HepG2 (cell line): ENCODE results near the gene WNT5B. TPM values are rescaled to one million over a fixed set of nuclear protein-coding genes. Genes with fewer than 3 reads are reported as not detected.

Experiments
- ATAC-seq: fragments of 200-7000 bp; cut with Tn5 transposase; 3 replicates; pipeline ENCODE4 v1.9.1; 2020; ENCODE audit warnings: mild to moderate bottlenecking, moderate library complexity
- Bru-seq: library from RNA; stranded (reverse); fragments of 400-500 nt; gene quantifications from one replicate; lab custom pipeline; 2021; lab: Mats Ljungman, UMichigan
- BruChase-seq, 2 experiments: library from RNA; stranded (reverse); fragments of 400-500 nt; gene quantifications; one replicate each; lab custom pipeline; 2021; lab: Mats Ljungman, UMichigan
- BruUV-seq: library from RNA; stranded (reverse); fragments of 400-500 nt; replicated peaks from 2 replicates; lab custom pipeline; 2021; lab: Mats Ljungman, UMichigan
- CTCF ChIA-PET: fragments of 300-600 bp; formaldehyde crosslinking; extraction: SDS; loops from one replicate; lab custom pipeline; 2021; ENCODE audit warnings: low total read pairs, inconsistent platforms, low intra/inter-chr PET ratio; lab: Yijun Ruan, JAX
- POLR2A ChIA-PET: fragments of 350-600 bp; sonication (Branson Sonifier 250); formaldehyde crosslinking; loops from one replicate; lab custom pipeline; 2020; ENCODE audit warnings: antibody characterized with exemption, inconsistent platforms; lab: Yijun Ruan, JAX
- DNase-seq: peaks from one replicate; pipeline ENCODE4 v3.0.0-alpha.2; 2015; ENCODE audit warnings: low spot score
- FAIRE-seq: peaks from 3 replicates; lab custom pipeline; 2011; peaks lifted over from hg19 to GRCh38; lab: Jason Lieb, UNC
- H2AFZ ChIP-seq: one replicate; pipeline ENCODE4 v1.6.1; 2011; ENCODE audit warnings: low read length, inconsistent platforms
- H3K27ac ChIP-seq: fragments of 300-600 bp; 3 replicates; pipeline ENCODE4 v1.8.0; 2011; ENCODE audit warnings: mixed run types, mild to moderate bottlenecking, mixed read lengths, low read length, inconsistent platforms; ENCODE audit not compliant: insufficient read depth; ENCODE audit errors: extremely low read length
- H3K27me3 ChIP-seq, 2 experiments: fragments of 200-600 bp in 1 of 2; 2 replicates in 1 of 2; 3 replicates in 1 of 2; pipeline versions ENCODE4 v1.6.0 to v1.8.0; 2011; ENCODE audit warnings: low read length in 2 of 2, mild to moderate bottlenecking in 2 of 2, moderate library complexity in 2 of 2, inconsistent platforms in 1 of 2; ENCODE audit not compliant: insufficient read depth in 2 of 2, control insufficient read depth in 1 of 2
- H3K36me3 ChIP-seq, 2 experiments: fragments of 200-600 bp in 1 of 2; replicated peaks in 1 of 2; 2 replicates in 1 of 2; 3 replicates in 1 of 2; pipeline versions ENCODE4 v1.5.1 to v1.8.0; 2011; ENCODE audit warnings: low read length in 2 of 2, inconsistent platforms in 1 of 2; ENCODE audit not compliant: insufficient read depth in 2 of 2, control insufficient read depth in 1 of 2
- H3K4me1 ChIP-seq: 2 replicates; pipeline ENCODE4 v1.5.1; 2012; ENCODE audit warnings: low read length, inconsistent platforms; ENCODE audit not compliant: insufficient read depth
- H3K4me2 ChIP-seq: 2 replicates; pipeline ENCODE4 v1.6.0; 2011; ENCODE audit warnings: low read depth, low read length, inconsistent platforms
- H3K4me3 ChIP-seq, 3 experiments: fragments of 200-600 bp in 1 of 3; sonication (generic), shearing (Covaris generic) in 1 of 3; replicated peaks in 1 of 3; 2 replicates each; pipeline ENCODE4 v1.5.1; 2011 to 2016; ENCODE audit warnings: low read length in 3 of 3, inconsistent platforms in 2 of 3, low read depth in 2 of 3, mild to moderate bottlenecking in 2 of 3, control low read depth in 1 of 3, mixed read lengths in 1 of 3; ENCODE audit not compliant: insufficient read depth in 1 of 3
- H3K79me2 ChIP-seq: one replicate; pipeline ENCODE4 v1.6.1; 2011; ENCODE audit warnings: low read length, inconsistent platforms; ENCODE audit not compliant: insufficient read depth
- H3K9ac ChIP-seq: 2 replicates; pipeline ENCODE4 v1.6.0; 2011; ENCODE audit warnings: mild to moderate bottlenecking, low read depth, low read length, inconsistent platforms; ENCODE audit not compliant: insufficient read depth
- H3K9me3 ChIP-seq: 2 replicates; pipeline ENCODE4 v1.5.1; 2012; ENCODE audit warnings: mild to moderate bottlenecking, low read length
- H4K20me1 ChIP-seq: 2 replicates; pipeline ENCODE4 v1.6.0; 2011; ENCODE audit warnings: inconsistent platforms, mild to moderate bottlenecking, low read length, moderate library complexity; ENCODE audit not compliant: insufficient read depth
- DMTF1 ChIP-seq: sonication (generic); formaldehyde crosslinking; IDR thresholded peaks from 2 replicates; pipeline ENCODE4 v1.4.0; 2020; ENCODE audit warnings: mild to moderate bottlenecking, missing genetic modification reagents
- HES4 ChIP-seq: sonication (generic); formaldehyde crosslinking; IDR thresholded peaks from 2 replicates; pipeline ENCODE4 v1.9.0; 2021; ENCODE audit warnings: mild to moderate bottlenecking, missing genetic modification reagents, borderline replicate concordance
- KIAA2018 ChIP-seq: sonication (generic); formaldehyde crosslinking; IDR thresholded peaks from 2 replicates; pipeline ENCODE4 v1.5.0; 2020; ENCODE audit warnings: mild to moderate bottlenecking, missing genetic modification reagents, borderline replicate concordance
- MIER2 ChIP-seq: IDR thresholded peaks from 2 replicates; pipeline ENCODE4 v1.6.1; 2016; ENCODE audit warnings: missing biosample characterization, missing genetic modification reagents
- ZNF770 ChIP-seq: sonication (generic); formaldehyde crosslinking; IDR thresholded peaks from 2 replicates; pipeline ENCODE4 v1.5.0; 2020; ENCODE audit warnings: mild to moderate bottlenecking, missing genetic modification reagents
- WGBS: methylation state at CpG from one replicate; pipeline ENCODE4 v1.1.6; 2017; ENCODE audit warnings: low lambda C conversion rate; 5-methylcytosine and 5-hydroxymethylcytosine counted together
- in situ Hi-C: cut with HindIII; loops from 2 replicates; pipeline ENCODE4 v1.10.0; 2017; ENCODE audit warnings: low pct_unique_long_range_greater_than_20kb; ENCODE audit not compliant: extremely low pct_ligation_motif_present
- intact Hi-C: fragments of 100-400 bp; cut with micrococcal nuclease; formaldehyde crosslinking; loops from one replicate; pipeline ENCODE4 v1.10.0; 2022; ENCODE audit not compliant: unreplicated experiment
- long read RNA-seq, 2 experiments: library from RNA in 1 of 2; library from polyadenylated mRNA in 1 of 2; stranded (forward) in 1 of 2; unstranded in 1 of 2; transcript quantifications; one replicate each; pipeline ENCODE4 v2.0.0, GENCODE V29; 2019 to 2022
- polyA minus RNA-seq, 3 experiments: library from RNA; depleted of rRNA, polyadenylated mRNA; stranded (reverse); fragments of >200 nt; gene quantifications; 2 replicates each; pipeline ENCODE4 v1.2.3, GENCODE V29; 2011; ENCODE audit warnings: low replicate concordance in 1 of 3
- polyA plus RNA-seq, 8 experiments: library from polyadenylated mRNA; depleted of rRNA in 3 of 8; stranded (reverse) in 7 of 8; unstranded in 1 of 8; fragments of >200 nt; fragmentation: Illumina TruSeq in 4 of 8; extraction: Trizol in 4 of 8; gene quantifications; 2 replicates each; pipeline versions ENCODE4 v1.2.1 to v1.2.3, GENCODE V29; 2011 to 2016; ENCODE audit warnings: low read depth in 4 of 8, missing spikeins in 1 of 8, mixed read lengths in 1 of 8; ENCODE audit not compliant: insufficient read depth in 1 of 8
- total RNA-seq, 5 experiments: library from RNA; depleted of rRNA; stranded (reverse); fragments of >200 nt; fragmentation: Illumina TruSeq; extraction: Trizol; gene quantifications; 2 replicates each; pipeline ENCODE4 v1.2.3, GENCODE V29; 2016; ENCODE audit warnings: low read depth in 1 of 5

WNT5B gene
- total RNA-seq (2016; rRNA removed; fragmentation: Illumina TruSeq; extraction: Trizol) (0.04 TPM in 1 of 2 replicates, not detected in the other), polyA plus RNA-seq (2011; rRNA removed) (not detected in 2 replicates), polyA minus RNA-seq (2011; rRNA and poly(A)+ RNA removed; ENCODE audit: low replicate concordance) (not detected in 2 replicates), Bru-seq, nascent RNA (percentile 14 among the genes with signal in this experiment), BruChase-seq, experiment 1, labeled RNA remaining after a 6-hour chase (percentile 12 among the genes with signal in this experiment), BruChase-seq, experiment 2, labeled RNA remaining after a 2-hour chase (percentile 11 among the genes with signal in this experiment)
- total RNA-seq (2016; cell fraction: cytosol; rRNA removed; fragmentation: Illumina TruSeq; extraction: Trizol; ENCODE audit: low read depth): not detected in 2 replicates
- 0.06 TPM in 1 of 2 replicates, not detected in the other for total RNA-seq (2016; cell fraction: insoluble cytoplasmic fraction; rRNA removed; fragmentation: Illumina TruSeq; extraction: Trizol)
- not detected in 2 replicates for total RNA-seq (2016; cell fraction: membrane; rRNA removed; fragmentation: Illumina TruSeq; extraction: Trizol)
- total RNA-seq (2016; cell fraction: nucleus; rRNA removed; fragmentation: Illumina TruSeq; extraction: Trizol): not detected in 2 replicates
- 0.04 TPM in 2 replicates for polyA plus RNA-seq (2011; cell fraction: cytosol; rRNA removed)
- polyA plus RNA-seq (2011; cell fraction: nucleus; rRNA removed): not detected in 2 replicates
- polyA plus RNA-seq (2012): not detected in 2 replicates
- not detected in 2 replicates for polyA plus RNA-seq (2016; cell fraction: cytosol; fragmentation: Illumina TruSeq; extraction: Trizol; ENCODE audit: low read depth)
- polyA plus RNA-seq (2016; cell fraction: insoluble cytoplasmic fraction; fragmentation: Illumina TruSeq; extraction: Trizol; ENCODE audit: low read depth): not detected in 2 replicates
- not detected in 2 replicates for polyA plus RNA-seq (2016; cell fraction: membrane; fragmentation: Illumina TruSeq; extraction: Trizol; ENCODE audit: low read depth)
- not detected in 2 replicates for polyA plus RNA-seq (2016; cell fraction: nucleus; fragmentation: Illumina TruSeq; extraction: Trizol; ENCODE audit: insufficient read depth, low read depth)
- not detected in 2 replicates for polyA minus RNA-seq (2011; cell fraction: cytosol; rRNA and poly(A)+ RNA removed)
- polyA minus RNA-seq (2011; cell fraction: nucleus; rRNA and poly(A)+ RNA removed): not detected in 2 replicates
- long read RNA-seq, experiment 1: 0 reads
- long read RNA-seq, experiment 2: 0 reads

- no peaks in the 10 kb centered on the region for H3K79me2 ChIP-seq
- WGBS: 32% methylated on average over 13 of the region's 17 CpGs
- H3K9me3 ChIP-seq: no peaks in the 10 kb centered on the region
- in situ Hi-C loops (no loop called here), intact Hi-C loops (no loop called here)
- no peak within 1 kb of the TSS for H3K9ac ChIP-seq
- H3K27me3 ChIP-seq: peaks cover 6 to 69% of the 10 kb centered on the region in 2 experiments; a peak in 4 of 5 replicates
- H3K36me3 ChIP-seq: no peaks in the 10 kb centered on the region
- CTCF ChIA-PET: no interaction called here
- DNase-seq (no peak), FAIRE-seq (no peak), ATAC-seq (no peak)
- no peak within 1 kb of the TSS for H3K27ac ChIP-seq
- H2AFZ ChIP-seq: no peak within 1 kb of the TSS
- H3K4me3 ChIP-seq: peak within 1 kb of the TSS; percentile 28 to 62 (median 40); a peak in 5 of 6 replicates
- peak within 1 kb of the TSS; percentile 77 for H3K4me2 ChIP-seq
- POLR2A ChIA-PET: no interaction called here
- BruUV-seq: no TSS peak
- H4K20me1 ChIP-seq: no peaks in the 10 kb centered on the region
- H3K4me1 ChIP-seq: peaks cover 26% of the 10 kb centered on the region
- TF ChIP-seq DMTF1 (CRISPR knock-in tag) (no peak), HES4 (no peak), KIAA2018 (CRISPR knock-in tag) (no peak), MIER2 (CRISPR knock-in tag) (no peak), ZNF770 (CRISPR knock-in tag) (no peak)
These were observed at the start of gene WNT5B for GRCh38 chr12:1628666-1629337. WNT5B (plus strand) TSS chr12:1629231; CDS start chr12:1631355, 2,124 bp downstream.
